ENCODE results near the gene SMOC1. TPM values are rescaled to one million over a fixed set of nuclear protein-coding genes. Genes with fewer than 3 reads are reported as not detected.

Gene SMOC1
- total and polyA plus RNA-seq, 7 donors: 3.2 to 10.6 (median 6.2) TPM

GRCh38 chr14:69922198-69922597 is 43.0 kb downstream of the SMOC1 start:
- ATAC-seq (no peak), DNase-seq (no peak)
- Histone ChIP-seq H3K27ac (no peak overlapping the region), H3K4me3 (no peak overlapping the region), H3K36me3 (ENCODE audit: insufficient read depth in 1 of 2, low read depth in 1 of 2) (no peaks in the 10 kb centered on the region), H3K9me3 (no peaks in the 10 kb centered on the region), H3K4me1 (no peaks in the 10 kb centered on the region), H3K27me3 (ENCODE audit: insufficient read depth in 3 of 3, low read length in 2 of 3) (no peaks in the 10 kb centered on the region)
- TF ChIP-seq CTCF (IDR thresholded peaks at IDR 0.05): no peak
- intact Hi-C loops (cut with DNase I): no loop called here
- 58 to 76% (median 62%) methylated on average over 6 of the region's 6 CpGs for WGBS, 3 donors

- ATAC-seq (no peak), DNase-seq (no peak)
- 53 to 69% (median 56%) methylated on average over 5 of the region's 5 CpGs for WGBS, 3 donors
- H3K27me3 ChIP-seq (ENCODE audit: insufficient read depth in 3 of 3, low read length in 2 of 3): no peaks in the 10 kb centered on the region
- H3K27ac ChIP-seq: no peak overlapping the region
- intact Hi-C loops (cut with DNase I): no loop called here
- no peaks in the 10 kb centered on the region for H3K4me1 ChIP-seq
- no peaks in the 10 kb centered on the region for H3K36me3 ChIP-seq (ENCODE audit: insufficient read depth in 1 of 2, low read depth in 1 of 2)
- TF ChIP-seq CTCF (IDR thresholded peaks at IDR 0.05): no peak
- no peaks in the 10 kb centered on the region for H3K9me3 ChIP-seq
- no peak overlapping the region for H3K4me3 ChIP-seq
Observed at GRCh38 chr14:69924201-69924600, 45.0 kb downstream of the SMOC1 start.

- no peak overlapping the region for H3K27ac ChIP-seq
- H3K4me3 ChIP-seq: no peak overlapping the region
- H3K27me3 ChIP-seq (ENCODE audit: insufficient read depth in 3 of 3, low read length in 2 of 3): no peaks in the 10 kb centered on the region
- 68 to 75% (median 74%) methylated on average over 6 of the region's 6 CpGs for WGBS, 3 donors
- DNase-seq (no peak), ATAC-seq (no peak)
- no peak for TF ChIP-seq CTCF (IDR thresholded peaks at IDR 0.05)
- H3K36me3 ChIP-seq (ENCODE audit: insufficient read depth in 1 of 2, low read depth in 1 of 2): no peaks in the 10 kb centered on the region
- H3K4me1 ChIP-seq: no peaks in the 10 kb centered on the region
- H3K9me3 ChIP-seq: no peaks in the 10 kb centered on the region
- intact Hi-C loops (cut with DNase I): no loop called here
Observed at GRCh38 chr14:69928111-69928523, 48.9 kb downstream of the SMOC1 start.

- TF ChIP-seq CTCF (IDR thresholded peaks at IDR 0.05): no peak
- intact Hi-C loops (cut with DNase I): no loop called here
- ATAC-seq (peak in 2 of 4 donors; percentile 44 to 85), DNase-seq (no peak)
- no peak overlapping the region for H3K4me3 ChIP-seq
- 35 to 63% (median 48%) methylated on average over 11 of the region's 11 CpGs for WGBS, 3 donors
- H3K36me3 ChIP-seq (ENCODE audit: insufficient read depth in 1 of 2, low read depth in 1 of 2): no peaks in the 10 kb centered on the region
- no peaks in the 10 kb centered on the region for H3K27me3 ChIP-seq (ENCODE audit: insufficient read depth in 3 of 3, low read length in 2 of 3)
- no peaks in the 10 kb centered on the region for H3K4me1 ChIP-seq
- no peaks in the 10 kb centered on the region for H3K9me3 ChIP-seq
- H3K27ac ChIP-seq: no peak overlapping the region
Observed at GRCh38 chr14:69930780-69931379, 51.7 kb downstream of the SMOC1 start.

- ATAC-seq: no peak
- Histone ChIP-seq H3K27ac (no peak overlapping the region), H3K4me1 (no peaks in the 10 kb centered on the region), H3K36me3 (ENCODE audit: insufficient read depth in 1 of 2, low read depth in 1 of 2) (no peaks in the 10 kb centered on the region), H3K4me3 (no peak overlapping the region), H3K27me3 (ENCODE audit: insufficient read depth in 3 of 3, low read length in 2 of 3) (no peaks in the 10 kb centered on the region), H3K9me3 (no peaks in the 10 kb centered on the region)
- WGBS, 3 donors: 74 to 75% (median 74%) methylated on average over 12 of the region's 12 CpGs
- no peak for DNase-seq
- TF ChIP-seq CTCF (IDR thresholded peaks at IDR 0.05): no peak
- intact Hi-C loops (cut with DNase I): no loop called here
Observed at GRCh38 chr14:69931960-69932359, 52.7 kb downstream of the SMOC1 start.

Measured in psoas muscle (tissue), 8 donors.